GM10266 (cell line): ENCODE data around the gene PCF11.
A peak's percentile ranks its signal among the peaks of the same experiment; 100 is the strongest.

Source experiments
- DNase-seq: peaks from one replicate; pipeline ENCODE4 v3.0.0; 2012; ENCODE audit errors: extremely low spot score
- CTCF ChIP-seq: IDR thresholded peaks from 2 replicates; pipeline ENCODE4 v1.5.1; 2012; ENCODE audit warnings: mild to moderate bottlenecking, low read depth; ENCODE audit not compliant: control insufficient read depth, insufficient read depth; ENCODE audit errors: missing control alignments

The PCF11 gene

GRCh38 chr11:83191986-83192385, 35.1 kb downstream of the PCF11 start:
- no peak for TF ChIP-seq CTCF
- DNase-seq, result no peak

- DNase-seq, result no peak
- TF ChIP-seq CTCF, result no peak
Observed at GRCh38 chr11:83192606-83193245, 35.8 kb downstream of the PCF11 start.

- DNase-seq, result peak; percentile 83
- TF ChIP-seq CTCF, result no peak
Observed at GRCh38 chr11:83193315-83194280, 36.7 kb downstream of the PCF11 start, which contains the start of gene ANKRD42. Gene ANKRD42 (plus strand): TSS chr11:83193712. CDS start chr11:83194671, 959 bp downstream.

- DNase-seq, result peak; percentile 31
Observed at GRCh38 chr11:83194281-83195142, 37.6 kb downstream of the PCF11 start.

GRCh38 chr11:83195143-83195466, 38.2 kb downstream of the PCF11 start:
- DNase-seq, result no peak
- TF ChIP-seq CTCF, result no peak

More at GRCh38 chr11:83194281-83195142, 37.6 kb downstream of the PCF11 start:
- TF ChIP-seq CTCF, result no peak

- no peak for TF ChIP-seq CTCF
- DNase-seq, result no peak
Observed at GRCh38 chr11:83195649-83196048, 38.7 kb downstream of the PCF11 start.
